IMR-90 (cell line): Measurements from ENCODE around the gene CYS1. TPM values are rescaled to one million over a fixed set of nuclear protein-coding genes. Genes with fewer than 3 reads are reported as not detected.

Experiments used
- ATAC-seq: fragments of 200-7000 bp; cut with Tn5 transposase; 2 replicates; pipeline ENCODE4 v1.9.1; 2020; ENCODE audit warnings: low read depth, mild to moderate bottlenecking, moderate library complexity
- BruUV-seq: library from RNA; stranded (reverse); fragments of 400-500 nt; replicated peaks from 2 replicates; lab custom pipeline; 2021; lab: Mats Ljungman, UMichigan
- CTCF ChIA-PET: fragments of 300-600 bp; formaldehyde crosslinking; extraction: SDS; loops from one replicate; lab custom pipeline; 2021; ENCODE audit warnings: antibody characterized with exemption; lab: Yijun Ruan, JAX
- POLR2A ChIA-PET: fragments of 300-600 bp; sonication (Branson Sonifier 250); formaldehyde crosslinking; loops from one replicate; lab custom pipeline; 2022; ENCODE audit warnings: antibody characterized with exemption; ENCODE audit not compliant: unreplicated experiment; lab: Charles Lee
- DNase-seq: peaks from one replicate; pipeline ENCODE4 v3.0.0; 2013
- H2AFZ ChIP-seq: replicated peaks from 2 replicates; pipeline ENCODE3; 2013; ENCODE audit warnings: low read length, mild to moderate bottlenecking; ENCODE audit not compliant: poor library complexity
- H2AK5ac ChIP-seq: 2 replicates; pipeline ENCODE4 v1.6.1; 2013; ENCODE audit warnings: low read depth, low read length, inconsistent platforms
- H2AK9ac ChIP-seq: replicated peaks from 2 replicates; pipeline ENCODE3; 2013; ENCODE audit warnings: mild to moderate bottlenecking, low read depth, low read length, moderate library complexity; ENCODE audit not compliant: poor library complexity
- H2BK120ac ChIP-seq: 2 replicates; pipeline ENCODE4 v1.6.1; 2013; ENCODE audit warnings: low read depth, low read length, inconsistent platforms
- H2BK15ac ChIP-seq: 3 replicates; pipeline ENCODE4 v1.6.1; 2013; ENCODE audit warnings: low read depth, low read length, inconsistent platforms
- H2BK20ac ChIP-seq: 2 replicates; pipeline ENCODE4 v1.6.1; 2013; ENCODE audit warnings: low read depth, mild to moderate bottlenecking, inconsistent platforms, low read length, moderate library complexity
- H2BK5ac ChIP-seq: 2 replicates; pipeline ENCODE4 v1.6.1; 2013; ENCODE audit warnings: mild to moderate bottlenecking, low read depth, low read length, inconsistent platforms; ENCODE audit not compliant: poor library complexity, severe bottlenecking
- H3K14ac ChIP-seq: replicated peaks from 2 replicates; pipeline ENCODE4 v1.6.1; 2013; ENCODE audit warnings: low read depth, low read length, inconsistent platforms
- H3K18ac ChIP-seq: 2 replicates; pipeline ENCODE4 v1.6.1; 2013; ENCODE audit warnings: low read depth, low read length, control low read depth
- H3K23ac ChIP-seq: 2 replicates; pipeline ENCODE4 v1.6.1; 2013; ENCODE audit warnings: low read depth, low read length, inconsistent platforms
- H3K27ac ChIP-seq: 2 replicates; pipeline ENCODE4 v1.5.1; 2013; ENCODE audit warnings: mild to moderate bottlenecking, control low read depth, low read length; ENCODE audit not compliant: insufficient read depth
- H3K27me3 ChIP-seq: 2 replicates; pipeline ENCODE4 v1.6.1; 2013; ENCODE audit warnings: low read length; ENCODE audit not compliant: control insufficient read depth, insufficient read depth
- H3K36me3 ChIP-seq: 2 replicates; pipeline ENCODE4 v1.6.1; 2013; ENCODE audit warnings: low read length, mixed read lengths; ENCODE audit not compliant: control insufficient read depth, insufficient read depth
- H3K4ac ChIP-seq: 2 replicates; pipeline ENCODE4 v1.6.1; 2013; ENCODE audit warnings: low read depth, low read length, inconsistent platforms
- H3K4me1 ChIP-seq: 2 replicates; pipeline ENCODE4 v1.6.1; 2013; ENCODE audit warnings: low read length, mixed read lengths; ENCODE audit not compliant: control insufficient read depth, insufficient read depth
- H3K4me2 ChIP-seq: 2 replicates; pipeline ENCODE4 v1.6.1; 2013; ENCODE audit warnings: low read depth, mild to moderate bottlenecking, control low read depth, low read length, moderate library complexity
- H3K4me3 ChIP-seq: 2 replicates; pipeline ENCODE4 v1.5.1; 2013; ENCODE audit warnings: low read depth, mild to moderate bottlenecking, control low read depth, low read length, moderate library complexity; ENCODE audit not compliant: insufficient read depth
- H3K56ac ChIP-seq: 2 replicates; pipeline ENCODE4 v1.6.1; 2013; ENCODE audit warnings: low read length, inconsistent platforms; ENCODE audit not compliant: insufficient read depth; ENCODE audit errors: extremely low read depth
- H3K79me1 ChIP-seq, 2 experiments: 2 replicates each; pipeline ENCODE4 v1.6.1; 2013; ENCODE audit warnings: low read length in 2 of 2, inconsistent platforms in 1 of 2, low read depth in 1 of 2
- H3K9ac ChIP-seq: 2 replicates; pipeline ENCODE4 v1.6.1; 2013; ENCODE audit warnings: low read depth, low read length, control low read depth
- H3K9me1 ChIP-seq: 2 replicates; pipeline ENCODE4 v1.6.1; 2013; ENCODE audit warnings: low read length, inconsistent platforms; ENCODE audit not compliant: insufficient read depth
- H3K9me3 ChIP-seq: 2 replicates; pipeline ENCODE4 v1.6.1; 2013; ENCODE audit warnings: low read length; ENCODE audit not compliant: control insufficient read depth, insufficient read depth
- H4K20me1 ChIP-seq: 2 replicates; pipeline ENCODE4 v1.6.1; 2013; ENCODE audit warnings: low read length, inconsistent platforms; ENCODE audit not compliant: insufficient read depth
- H4K5ac ChIP-seq: 2 replicates; pipeline ENCODE4 v1.6.1; 2013; ENCODE audit warnings: mild to moderate bottlenecking, low read depth, low read length, control low read depth
- H4K8ac ChIP-seq, 2 experiments: 2 replicates each; pipeline ENCODE4 v1.6.1; 2013; ENCODE audit warnings: low read depth in 2 of 2, low read length in 2 of 2, control low read depth in 1 of 2, inconsistent platforms in 1 of 2
- H4K91ac ChIP-seq: 2 replicates; pipeline ENCODE4 v1.6.1; 2013; ENCODE audit warnings: low read depth, low read length, inconsistent platforms; ENCODE audit not compliant: insufficient read depth
- FOS ChIP-seq: fragments of 150-350 bp; IDR thresholded peaks from 2 replicates; pipeline ENCODE4 v1.6.1; 2016; ENCODE audit warnings: low read depth, low read length
- NFE2L2 ChIP-seq: fragments of 150-350 bp; IDR thresholded peaks from 2 replicates; pipeline ENCODE4 v1.6.1; 2016; ENCODE audit warnings: low read depth, mild to moderate bottlenecking, low read length
- POLR2A ChIP-seq: IDR thresholded peaks from 2 replicates; pipeline ENCODE4 v1.6.1; 2012; ENCODE audit warnings: mild to moderate bottlenecking, low read depth, low read length
- RAD21 ChIP-seq: IDR thresholded peaks from 2 replicates; pipeline ENCODE4 v1.6.1; 2012; ENCODE audit warnings: low read length, improper control_type of control experiment
- RFX5 ChIP-seq: IDR thresholded peaks from 2 replicates; pipeline ENCODE4 v1.8.0; 2012; ENCODE audit warnings: low read depth, mild to moderate bottlenecking, low read length, moderate library complexity
- WGBS, 2 experiments: methylation state at CpG; one replicate each; pipeline versions ENCODE4 v1.1.5 to v1.1.7; 2013; ENCODE audit warnings: missing lambda C conversion rate in 2 of 2; ENCODE audit not compliant: insufficient read length in 1 of 2; ENCODE audit errors: extremely low coverage in 2 of 2; 5-methylcytosine and 5-hydroxymethylcytosine counted together
- dilution Hi-C: fragments of 300-500 bp; cut with HindIII; formaldehyde crosslinking; loops from one replicate; pipeline ENCODE4 v1.14.3; 2018; ENCODE audit warnings: low sequenced_read_pairs; ENCODE audit not compliant: unreplicated experiment
- in situ Hi-C: fragments of 300-500 bp; cut with MboI; formaldehyde crosslinking; loops from 3 replicates; pipeline ENCODE4 v1.14.3; 2019; ENCODE audit warnings: low sequenced_read_pairs, inconsistent platforms, mixed read lengths
- intact Hi-C: fragments of 100-400 bp; cut with micrococcal nuclease; formaldehyde crosslinking; loops from 2 replicates; pipeline ENCODE4 v1.10.0; 2022
- polyA plus RNA-seq, 3 experiments: library from polyadenylated mRNA; depleted of rRNA; stranded (reverse); fragments of >200 nt; gene quantifications; 2 replicates each; pipeline ENCODE4 v1.2.3, GENCODE V29; 2012; ENCODE audit warnings: low replicate concordance in 1 of 3
- total RNA-seq: library from RNA; depleted of rRNA; stranded (reverse); fragments of >200 nt; gene quantifications from 2 replicates; pipeline ENCODE4 v1.2.3, GENCODE V29; 2012
- TF ChIP-seq, protein P1 (sequence below): conservative IDR thresholded peaks from 2 replicates; pipeline ENCODE4 v1.5.1; 2012; ENCODE audit warnings: mild to moderate bottlenecking, low read depth, low read length, improper control_type of control experiment

Gene CYS1
- total and polyA plus RNA-seq, 2 of the 4 experiments (the other 2 are of a cell fraction): under 0.01 to 0.12 TPM

DNA sequence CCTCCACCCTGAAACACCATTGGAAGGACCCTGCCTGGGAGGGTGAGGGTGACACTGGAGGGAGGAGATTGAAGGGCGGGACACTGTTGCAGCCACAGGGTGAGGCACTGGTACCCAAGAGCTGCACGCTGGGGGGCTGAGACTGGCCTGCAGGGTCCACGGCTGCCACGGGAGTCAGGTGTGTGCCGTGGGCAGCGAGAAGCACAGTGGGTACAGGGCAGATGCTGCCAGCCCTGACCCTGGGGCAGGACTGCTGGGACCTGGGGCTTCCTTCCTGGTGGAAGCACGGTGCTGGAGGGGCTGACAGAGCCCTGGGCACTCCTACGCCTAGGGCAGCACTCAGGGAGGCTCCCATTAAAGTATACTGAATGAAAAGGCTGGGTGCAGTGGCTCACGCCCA, 16.6 kb downstream of the CYS1 start:
- Histone ChIP-seq H3K23ac (no peak overlapping the region), H4K20me1 (no peaks in the 10 kb centered on the region; the same call in 1 of the 2 replicates), H3K4ac (no peak overlapping the region), H3K9me3 (peaks cover 2% of the 10 kb centered on the region; the same call in 1 of the 2 replicates), H2BK20ac (no peak overlapping the region), H2AFZ (no peak overlapping the region), H3K9ac (no peak overlapping the region), H3K36me3 (no peaks in the 10 kb centered on the region), H4K5ac (no peak overlapping the region), H3K4me2 (no peak overlapping the region), H3K4me1 (peaks cover 2% of the 10 kb centered on the region; the same call in 1 of the 2 replicates), H3K9me1 (no peaks in the 10 kb centered on the region; the same call in 1 of the 2 replicates), H3K14ac (no peak overlapping the region), H3K18ac (no peak overlapping the region), H2BK120ac (no peak overlapping the region), H2AK5ac (no peak overlapping the region), H2BK5ac (no peak overlapping the region), H4K91ac (no peak overlapping the region), H3K79me1 (no peaks in the 10 kb centered on the region), H3K56ac (no peak overlapping the region), H3K27me3 (peaks cover 3% of the 10 kb centered on the region), H4K8ac (no peak overlapping the region), H2AK9ac (no peak overlapping the region), H2BK15ac (no peak overlapping the region), H3K4me3 (no peak overlapping the region), H3K27ac (no peak overlapping the region)
- dilution Hi-C loops: no loop called here
- no peak for TF ChIP-seq RAD21
- TF ChIP-seq RFX5: no peak
- TF ChIP-seq, protein P1, sequence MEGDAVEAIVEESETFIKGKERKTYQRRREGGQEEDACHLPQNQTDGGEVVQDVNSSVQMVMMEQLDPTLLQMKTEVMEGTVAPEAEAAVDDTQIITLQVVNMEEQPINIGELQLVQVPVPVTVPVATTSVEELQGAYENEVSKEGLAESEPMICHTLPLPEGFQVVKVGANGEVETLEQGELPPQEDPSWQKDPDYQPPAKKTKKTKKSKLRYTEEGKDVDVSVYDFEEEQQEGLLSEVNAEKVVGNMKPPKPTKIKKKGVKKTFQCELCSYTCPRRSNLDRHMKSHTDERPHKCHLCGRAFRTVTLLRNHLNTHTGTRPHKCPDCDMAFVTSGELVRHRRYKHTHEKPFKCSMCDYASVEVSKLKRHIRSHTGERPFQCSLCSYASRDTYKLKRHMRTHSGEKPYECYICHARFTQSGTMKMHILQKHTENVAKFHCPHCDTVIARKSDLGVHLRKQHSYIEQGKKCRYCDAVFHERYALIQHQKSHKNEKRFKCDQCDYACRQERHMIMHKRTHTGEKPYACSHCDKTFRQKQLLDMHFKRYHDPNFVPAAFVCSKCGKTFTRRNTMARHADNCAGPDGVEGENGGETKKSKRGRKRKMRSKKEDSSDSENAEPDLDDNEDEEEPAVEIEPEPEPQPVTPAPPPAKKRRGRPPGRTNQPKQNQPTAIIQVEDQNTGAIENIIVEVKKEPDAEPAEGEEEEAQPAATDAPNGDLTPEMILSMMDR: no peak
- no peak for TF ChIP-seq FOS
- TF ChIP-seq POLR2A: no peak
- no peak for TF ChIP-seq NFE2L2
- WGBS, 2 experiments: 82% methylated on average over 6 of the region's 9 CpGs; no CpG with 5 or more reads in 1 of the 2 experiments
- DNase-seq (no peak), ATAC-seq (no peak)
- intact Hi-C loops: no loop called here
- BruUV-seq: no TSS peak
- CTCF ChIA-PET: no interaction called here
- in situ Hi-C loops: no loop called here
- POLR2A ChIA-PET: no interaction called here
